ENCODE data around the gene MDP1. TPM values are rescaled to one million over a fixed set of nuclear protein-coding genes. Genes with fewer than 3 reads are reported as not detected.
A peak's percentile ranks its signal among the peaks of the same experiment; 100 is the strongest.

The MDP1 gene
- total RNA-seq, 1 experiment from 2014 or later, result 18.8 TPM

GRCh38 chr14:24212924-24213865 lies 2.7 kb downstream of the MDP1 start, which contains the start of gene CHMP4A:
CHMP4A (minus strand) TSS chr14:24213488; CDS start chr14:24213439, 49 bp downstream.
- Histone ChIP-seq H3K4me1 (ENCODE audit: insufficient read depth, low read length) (no peaks in the 10 kb centered on the region), H2BK12ac (ENCODE audit: insufficient read length, low read depth, low read length) (no peak within 1 kb of the TSS), H3K23me2 (ENCODE audit: insufficient read length, low read depth, low read length, poor library complexity, severe bottlenecking) (peaks cover 11% of the 10 kb centered on the region), H3K9me3 (ENCODE audit: control insufficient read depth, low read depth, low read length) (no peaks in the 10 kb centered on the region), H3K9ac (ENCODE audit: extremely low read depth, insufficient read length, low read length) (peak within 1 kb of the TSS; percentile 93), H4K20me1 (ENCODE audit: control insufficient read depth, insufficient read depth, insufficient read length) (no peaks in the 10 kb centered on the region), H2BK5ac (ENCODE audit: insufficient read length, low read length) (peak within 1 kb of the TSS; percentile 61), H4K5ac (ENCODE audit: insufficient read length, low read depth, low read length) (no peak within 1 kb of the TSS), H3K79me2 (ENCODE audit: insufficient read depth, low read length) (no peaks in the 10 kb centered on the region), H3K27me3 (ENCODE audit: insufficient read depth, low read length) (no peaks in the 10 kb centered on the region), H3T11ph (ENCODE audit: low read length) (no peak within 1 kb of the TSS), H4K8ac (replicated peaks; ENCODE audit: insufficient read length, low read depth, low read length) (no peak within 1 kb of the TSS), H2BK15ac (ENCODE audit: low read depth, low read length) (no peak within 1 kb of the TSS), H2BK20ac (ENCODE audit: low read depth, low read length, poor library complexity, severe bottlenecking) (no peak within 1 kb of the TSS), H3K79me1 (ENCODE audit: insufficient read depth, low read depth, low read length, poor library complexity, severe bottlenecking) (no peaks in the 10 kb centered on the region), H2AFZ (ENCODE audit: low read length) (no peak within 1 kb of the TSS), H4K91ac (ENCODE audit: insufficient read length, low read depth, low read length) (no peak within 1 kb of the TSS), H3K14ac (ENCODE audit: insufficient read depth, low read length) (peak within 1 kb of the TSS; percentile 94), H3K4me2 (ENCODE audit: insufficient read depth, insufficient read length, low read length) (peak within 1 kb of the TSS; percentile 67), H3K4ac (ENCODE audit: low read depth, low read length) (peak within 1 kb of the TSS; percentile 49; the same call in 1 of the 2 replicates), H2AK5ac (ENCODE audit: insufficient read length, low read length) (no peak within 1 kb of the TSS), H3K27ac (ENCODE audit: insufficient read length, low read depth, low read length) (peak within 1 kb of the TSS; percentile 41), H2BK120ac (ENCODE audit: low read depth, low read length, poor library complexity, severe bottlenecking) (peak within 1 kb of the TSS; percentile 63), H3K23ac (ENCODE audit: insufficient read length, low read depth, low read length) (no peak within 1 kb of the TSS), H3K18ac (ENCODE audit: insufficient read length, low read depth, low read length) (peak within 1 kb of the TSS; percentile 93), H3K56ac (ENCODE audit: insufficient read length, low read depth, low read length) (peak within 1 kb of the TSS; percentile 60)
- peak within 1 kb of the TSS; percentile 91 to 96 for H3K4me3 Mint-ChIP-seq
- TF ChIP-seq CTCF (conservative IDR thresholded peaks at IDR 0.05), result peak; percentile 27; the same call in 1 of the 3 replicates
- H3K27ac Mint-ChIP-seq, result peak within 1 kb of the TSS; percentile 88 to 100 (median 100)
- no peaks in the 10 kb centered on the region; the same call in 1 of the 2 replicates for H3K27me3 Mint-ChIP-seq (ENCODE audit: low read depth)
- H3K36me3 Mint-ChIP-seq (ENCODE audit: insufficient read depth in 1 of 3, low read depth in 3 of 3), result peaks cover 13 to 43% (median 32%) of the 10 kb centered on the region in 3 experiments; a peak in 6 of 7 replicates
- H3K9me3 Mint-ChIP-seq, result no peaks in the 10 kb centered on the region; a peak in 1 of 5 replicates
- DNase-seq, result peak; percentile 99
- no CpG with 5 or more reads among the region's 53 CpGs for WGBS (ENCODE audit: extremely low coverage, insufficient read length, low lambda C conversion rate)
- peaks cover 18 to 26% of the 10 kb centered on the region in 2 experiments for H3K4me1 Mint-ChIP-seq
